GM10266 (cell line): ENCODE measurements around the gene EXD3.

ENCODE experiments used
- DNase-seq: peaks from one replicate; pipeline ENCODE4 v3.0.0; 2012; ENCODE audit errors: extremely low spot score
- TF ChIP-seq, protein P1 (sequence below): IDR thresholded peaks from 2 replicates; pipeline ENCODE4 v1.5.1; 2012; ENCODE audit warnings: mild to moderate bottlenecking, low read depth; ENCODE audit not compliant: control insufficient read depth, insufficient read depth; ENCODE audit errors: missing control alignments

The EXD3 gene

DNA sequence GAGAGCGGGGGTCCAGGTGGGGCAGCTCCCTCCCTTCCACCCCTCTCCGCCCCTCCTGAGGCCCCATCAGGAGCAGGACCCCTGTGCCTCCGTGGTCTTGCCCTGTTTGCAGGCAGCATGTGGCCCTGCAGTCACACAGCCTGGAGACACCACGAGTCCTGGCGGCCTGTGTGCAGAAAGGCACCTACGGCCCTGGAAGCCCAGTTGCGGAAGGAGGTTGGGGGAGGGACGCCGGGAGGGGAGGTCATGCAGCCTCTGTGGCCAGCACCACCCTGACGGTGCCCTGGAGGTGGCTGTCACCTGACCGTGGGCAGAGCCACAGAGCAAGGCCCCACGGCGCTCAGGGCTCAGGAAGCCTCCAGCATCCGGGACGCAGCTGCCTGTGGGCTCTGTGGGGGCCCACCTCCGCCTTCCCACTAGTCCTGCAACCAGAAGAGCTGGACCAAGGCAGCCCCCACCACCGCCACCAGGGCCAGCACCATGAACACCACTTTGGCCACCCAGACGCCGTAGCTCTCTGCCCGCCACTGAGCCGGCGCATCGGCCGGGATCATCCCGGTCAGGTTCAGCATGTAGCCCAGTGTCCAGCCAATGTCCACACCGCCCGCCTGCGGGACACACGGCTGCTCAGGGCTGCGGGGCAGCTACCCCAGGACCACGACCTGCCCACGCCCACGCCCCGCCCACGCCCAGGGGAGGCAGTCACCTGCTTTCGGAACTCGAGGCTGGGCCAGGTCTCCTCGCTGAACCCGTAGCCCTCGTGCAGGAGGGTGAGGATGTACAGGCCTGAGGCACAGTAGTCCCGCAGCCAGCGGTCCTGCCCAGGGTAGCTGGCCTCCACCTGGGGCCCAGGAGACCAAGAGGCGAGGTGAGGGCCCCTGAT is 11.8 kb upstream of the EXD3 start:
- no peak for DNase-seq
- TF ChIP-seq, protein P1, sequence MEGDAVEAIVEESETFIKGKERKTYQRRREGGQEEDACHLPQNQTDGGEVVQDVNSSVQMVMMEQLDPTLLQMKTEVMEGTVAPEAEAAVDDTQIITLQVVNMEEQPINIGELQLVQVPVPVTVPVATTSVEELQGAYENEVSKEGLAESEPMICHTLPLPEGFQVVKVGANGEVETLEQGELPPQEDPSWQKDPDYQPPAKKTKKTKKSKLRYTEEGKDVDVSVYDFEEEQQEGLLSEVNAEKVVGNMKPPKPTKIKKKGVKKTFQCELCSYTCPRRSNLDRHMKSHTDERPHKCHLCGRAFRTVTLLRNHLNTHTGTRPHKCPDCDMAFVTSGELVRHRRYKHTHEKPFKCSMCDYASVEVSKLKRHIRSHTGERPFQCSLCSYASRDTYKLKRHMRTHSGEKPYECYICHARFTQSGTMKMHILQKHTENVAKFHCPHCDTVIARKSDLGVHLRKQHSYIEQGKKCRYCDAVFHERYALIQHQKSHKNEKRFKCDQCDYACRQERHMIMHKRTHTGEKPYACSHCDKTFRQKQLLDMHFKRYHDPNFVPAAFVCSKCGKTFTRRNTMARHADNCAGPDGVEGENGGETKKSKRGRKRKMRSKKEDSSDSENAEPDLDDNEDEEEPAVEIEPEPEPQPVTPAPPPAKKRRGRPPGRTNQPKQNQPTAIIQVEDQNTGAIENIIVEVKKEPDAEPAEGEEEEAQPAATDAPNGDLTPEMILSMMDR = no peak

DNA sequence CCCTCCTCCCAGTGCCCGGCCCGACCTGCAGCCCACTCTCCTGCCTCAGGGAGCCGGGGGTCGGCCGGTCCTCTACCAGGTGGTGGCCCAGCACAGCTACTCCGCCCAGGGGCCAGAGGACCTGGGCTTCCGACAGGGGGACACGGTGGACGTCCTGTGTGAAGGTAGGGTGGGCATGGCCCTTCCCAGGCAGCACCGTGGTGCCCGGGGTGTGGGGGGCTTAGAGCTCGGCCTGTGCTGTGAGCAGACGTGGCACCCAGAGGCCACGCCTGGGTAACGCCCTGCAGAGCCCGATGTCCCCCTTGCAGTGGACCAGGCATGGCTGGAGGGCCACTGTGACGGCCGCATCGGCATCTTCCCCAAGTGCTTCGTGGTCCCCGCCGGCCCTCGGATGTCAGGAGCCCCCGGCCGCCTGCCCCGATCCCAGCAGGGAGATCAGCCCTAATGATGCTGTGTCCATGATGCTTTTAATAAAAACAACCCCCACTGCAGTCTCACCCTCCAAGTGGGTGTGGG is 11.0 kb upstream of the EXD3 start:
- no peak for DNase-seq
- TF ChIP-seq, protein P1 = no peak

DNA sequence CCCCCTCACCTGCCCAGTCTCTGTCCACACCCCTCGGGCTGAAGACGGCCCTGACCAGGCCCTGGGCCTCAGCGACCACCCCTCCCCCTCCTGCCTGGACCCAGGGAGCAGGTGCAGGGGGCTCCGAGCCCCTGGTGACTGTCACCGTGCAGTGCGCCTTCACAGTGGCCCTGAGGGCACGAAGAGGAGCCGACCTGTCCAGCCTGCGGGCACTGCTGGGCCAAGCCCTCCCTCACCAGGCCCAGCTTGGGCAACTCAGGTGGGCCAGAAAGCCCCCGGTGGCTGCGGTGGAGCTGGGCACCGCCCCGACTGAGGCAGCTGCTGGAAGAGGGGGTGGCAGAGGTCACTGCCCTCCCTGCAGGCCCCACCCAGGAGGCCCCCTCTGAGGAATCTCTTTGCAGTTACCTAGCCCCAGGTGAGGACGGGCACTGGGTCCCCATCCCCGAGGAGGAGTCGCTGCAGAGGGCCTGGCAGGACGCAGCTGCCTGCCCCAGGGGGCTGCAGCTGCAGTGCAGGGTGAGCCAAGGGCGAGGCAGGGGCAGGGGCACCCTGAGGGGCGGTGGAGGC is 10.5 kb upstream of the EXD3 start:
- TF ChIP-seq, protein P1 = no peak
- no peak for DNase-seq

DNA sequence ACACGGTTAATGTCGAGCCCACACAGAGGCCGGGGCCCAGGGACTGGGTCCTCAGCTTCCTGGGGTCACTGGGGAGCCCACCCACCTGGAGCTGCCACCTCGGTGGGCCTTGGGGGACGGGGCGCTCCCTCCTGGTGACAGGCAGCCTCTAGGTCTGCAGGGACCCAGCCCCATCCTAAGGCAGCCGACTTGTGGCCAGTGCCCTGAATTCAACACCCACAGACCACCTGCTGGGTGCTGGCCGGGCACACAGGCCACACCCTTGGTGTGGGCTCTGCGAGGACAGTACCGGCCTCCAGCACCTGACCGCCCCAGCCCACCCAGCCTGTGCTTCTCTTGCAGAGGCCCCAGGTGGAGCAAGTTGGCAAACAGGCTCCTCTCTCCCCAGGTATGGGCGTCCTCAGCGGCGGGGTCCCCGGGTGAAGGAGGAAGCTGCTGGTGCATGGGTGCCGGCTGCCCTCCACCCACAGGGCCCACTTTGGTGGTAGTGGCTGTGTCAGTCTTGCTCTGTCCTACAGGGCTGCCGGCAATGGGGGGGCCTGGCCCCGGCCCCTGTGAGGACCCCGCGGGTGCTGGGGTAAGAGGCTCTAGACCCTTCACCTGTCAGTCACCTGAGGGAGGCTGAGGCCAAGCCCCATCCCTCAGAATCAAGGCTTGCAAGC is 9.9 kb upstream of the EXD3 start:
- TF ChIP-seq, protein P1 = no peak
- DNase-seq = no peak

DNA sequence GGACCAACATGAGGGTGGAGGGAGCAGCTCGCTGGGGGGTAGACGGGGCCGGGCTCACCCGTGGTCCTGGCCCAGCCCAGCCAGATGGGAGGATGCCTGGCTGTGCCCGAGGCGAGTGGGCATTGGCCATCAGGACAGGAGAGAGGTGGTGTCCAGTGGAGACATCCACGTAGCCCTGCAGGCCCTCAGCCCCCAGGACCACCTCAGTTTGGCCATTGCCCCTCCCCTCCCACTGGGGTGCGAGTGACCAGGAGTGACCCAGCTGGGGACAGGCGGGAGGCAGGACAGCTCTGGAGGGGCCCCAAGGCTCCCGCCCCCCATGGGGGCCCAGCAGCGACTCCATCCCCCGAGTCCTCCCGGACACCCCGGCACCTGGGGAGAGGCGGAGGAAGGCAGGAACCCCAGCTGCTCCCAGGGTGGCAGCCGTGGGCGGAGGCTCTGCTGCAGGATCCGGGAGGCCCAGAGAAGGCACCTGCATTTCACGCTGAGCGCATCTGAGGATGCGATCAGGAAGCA is 8.5 kb upstream of the EXD3 start:
- DNase-seq = no peak
- TF ChIP-seq, protein P1 = no peak

DNA sequence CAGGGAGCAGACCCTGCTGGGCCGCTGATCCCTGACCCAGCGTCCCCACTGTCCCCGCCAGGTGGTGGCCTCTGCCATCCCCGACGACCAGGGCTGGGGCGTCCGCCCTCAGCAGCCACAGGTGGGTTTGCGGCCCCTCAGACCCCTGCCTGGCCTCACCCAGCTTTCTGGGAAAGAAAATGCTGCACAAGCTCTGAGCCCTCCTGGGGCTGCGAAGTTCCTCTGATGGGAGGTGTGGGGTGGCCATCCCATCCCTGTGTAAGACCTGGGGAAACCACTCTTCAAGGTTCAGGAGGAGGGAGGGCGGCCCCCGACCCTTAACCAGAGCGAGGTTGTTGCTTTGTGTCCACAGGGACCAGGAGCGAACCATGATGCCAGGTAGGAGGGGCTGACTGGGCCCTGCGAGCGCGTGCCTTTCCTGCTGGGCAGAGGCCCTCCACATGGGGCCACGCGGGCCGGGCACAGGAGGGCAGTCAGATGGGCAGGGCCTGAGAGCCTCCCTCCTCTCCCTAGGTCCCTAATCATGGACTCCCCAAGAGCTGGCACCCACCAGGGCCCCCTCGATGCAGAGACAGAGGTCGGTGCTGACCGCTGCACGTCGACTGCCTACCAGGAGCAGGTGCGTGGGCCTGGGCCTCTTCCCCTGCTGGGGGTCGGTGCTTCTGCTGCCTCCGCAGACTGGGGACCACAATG is 7.9 kb upstream of the EXD3 start:
- TF ChIP-seq, protein P1 = no peak

More for the DNA sequence above, 7.9 kb upstream of the EXD3 start:
- no peak for DNase-seq
